ENCODE measurements around the gene PPP2R2C. TPM values are rescaled to one million over a fixed set of nuclear protein-coding genes. Genes with fewer than 3 reads are reported as not detected.

The PPP2R2C gene
- total RNA-seq, 6 experiments from 2014 or later, result 0.12 to 0.27 TPM; not detected in 4

- Histone ChIP-seq H3K36me3 (no peaks in the 10 kb centered on the region), H3K4me3 (no peak overlapping the region), H3K27me3 (no peaks in the 10 kb centered on the region), H3K4me1 (no peaks in the 10 kb centered on the region), H3K9me3 (no peaks in the 10 kb centered on the region), H3K27ac (no peak overlapping the region)
- TF ChIP-seq, protein P1, sequence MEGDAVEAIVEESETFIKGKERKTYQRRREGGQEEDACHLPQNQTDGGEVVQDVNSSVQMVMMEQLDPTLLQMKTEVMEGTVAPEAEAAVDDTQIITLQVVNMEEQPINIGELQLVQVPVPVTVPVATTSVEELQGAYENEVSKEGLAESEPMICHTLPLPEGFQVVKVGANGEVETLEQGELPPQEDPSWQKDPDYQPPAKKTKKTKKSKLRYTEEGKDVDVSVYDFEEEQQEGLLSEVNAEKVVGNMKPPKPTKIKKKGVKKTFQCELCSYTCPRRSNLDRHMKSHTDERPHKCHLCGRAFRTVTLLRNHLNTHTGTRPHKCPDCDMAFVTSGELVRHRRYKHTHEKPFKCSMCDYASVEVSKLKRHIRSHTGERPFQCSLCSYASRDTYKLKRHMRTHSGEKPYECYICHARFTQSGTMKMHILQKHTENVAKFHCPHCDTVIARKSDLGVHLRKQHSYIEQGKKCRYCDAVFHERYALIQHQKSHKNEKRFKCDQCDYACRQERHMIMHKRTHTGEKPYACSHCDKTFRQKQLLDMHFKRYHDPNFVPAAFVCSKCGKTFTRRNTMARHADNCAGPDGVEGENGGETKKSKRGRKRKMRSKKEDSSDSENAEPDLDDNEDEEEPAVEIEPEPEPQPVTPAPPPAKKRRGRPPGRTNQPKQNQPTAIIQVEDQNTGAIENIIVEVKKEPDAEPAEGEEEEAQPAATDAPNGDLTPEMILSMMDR (IDR thresholded peaks at IDR 0.05), result no peak
- no peak for TF ChIP-seq POLR2A (IDR thresholded peaks at IDR 0.05)
- WGBS (ENCODE audit: insufficient coverage, low coverage, low lambda C conversion rate, missing lambda C conversion rate), result no CpG with 5 or more reads among the region's 6 CpGs
- intact Hi-C loops (cut with DNase I), result no loop called here
- no peak for DNase-seq
- no peak for ATAC-seq
Observed at GRCh38 chr4:6409381-6409780, 63.0 kb downstream of the PPP2R2C start.

GRCh38 chr4:6408263-6408662 is 64.2 kb downstream of the PPP2R2C start:
- H3K4me3 ChIP-seq, result no peak overlapping the region
- 31% methylated on average over 2 of the region's 4 CpGs for WGBS (ENCODE audit: insufficient coverage, low coverage, low lambda C conversion rate, missing lambda C conversion rate)
- no peaks in the 10 kb centered on the region for H3K36me3 ChIP-seq
- H3K27ac ChIP-seq, result no peak overlapping the region
- H3K4me1 ChIP-seq, result no peaks in the 10 kb centered on the region
- intact Hi-C loops (cut with DNase I), result no loop called here
- H3K9me3 ChIP-seq, result no peaks in the 10 kb centered on the region
- no peak for ATAC-seq
- DNase-seq, result no peak
- TF ChIP-seq POLR2A (IDR thresholded peaks at IDR 0.05), result no peak
- TF ChIP-seq, protein P1 (IDR thresholded peaks at IDR 0.05), result no peak
- no peaks in the 10 kb centered on the region for H3K27me3 ChIP-seq

DNA sequence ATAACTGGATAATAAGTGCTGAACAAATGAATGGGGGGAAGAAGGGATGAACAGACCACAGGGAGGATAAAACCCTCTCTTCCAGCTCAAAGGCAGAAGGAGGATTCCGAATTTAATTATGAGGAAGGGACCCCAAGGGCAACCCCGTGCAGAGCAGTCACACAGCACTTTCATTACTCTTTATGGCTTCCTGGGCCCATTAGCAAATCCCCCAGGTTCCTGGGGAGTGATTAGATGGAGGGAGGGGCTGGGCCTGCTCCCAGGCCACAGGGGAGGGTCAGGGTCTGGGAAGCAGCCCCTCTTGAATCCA is 67.1 kb downstream of the PPP2R2C start:
- H3K4me1 ChIP-seq, result no peaks in the 10 kb centered on the region
- no peaks in the 10 kb centered on the region for H3K9me3 ChIP-seq
- DNase-seq (no peak), ATAC-seq (no peak)
- no peaks in the 10 kb centered on the region for H3K36me3 ChIP-seq
- no peak for TF ChIP-seq POLR2A (IDR thresholded peaks at IDR 0.05)
- TF ChIP-seq, protein P1 (IDR thresholded peaks at IDR 0.05), result no peak
- no peak overlapping the region for H3K27ac ChIP-seq
- WGBS (ENCODE audit: insufficient coverage, low coverage, low lambda C conversion rate, missing lambda C conversion rate), result 11% methylated on average over 2 of the region's 2 CpGs
- no peaks in the 10 kb centered on the region for H3K27me3 ChIP-seq
- intact Hi-C loops (cut with DNase I), result no loop called here
- H3K4me3 ChIP-seq, result no peak overlapping the region

DNA sequence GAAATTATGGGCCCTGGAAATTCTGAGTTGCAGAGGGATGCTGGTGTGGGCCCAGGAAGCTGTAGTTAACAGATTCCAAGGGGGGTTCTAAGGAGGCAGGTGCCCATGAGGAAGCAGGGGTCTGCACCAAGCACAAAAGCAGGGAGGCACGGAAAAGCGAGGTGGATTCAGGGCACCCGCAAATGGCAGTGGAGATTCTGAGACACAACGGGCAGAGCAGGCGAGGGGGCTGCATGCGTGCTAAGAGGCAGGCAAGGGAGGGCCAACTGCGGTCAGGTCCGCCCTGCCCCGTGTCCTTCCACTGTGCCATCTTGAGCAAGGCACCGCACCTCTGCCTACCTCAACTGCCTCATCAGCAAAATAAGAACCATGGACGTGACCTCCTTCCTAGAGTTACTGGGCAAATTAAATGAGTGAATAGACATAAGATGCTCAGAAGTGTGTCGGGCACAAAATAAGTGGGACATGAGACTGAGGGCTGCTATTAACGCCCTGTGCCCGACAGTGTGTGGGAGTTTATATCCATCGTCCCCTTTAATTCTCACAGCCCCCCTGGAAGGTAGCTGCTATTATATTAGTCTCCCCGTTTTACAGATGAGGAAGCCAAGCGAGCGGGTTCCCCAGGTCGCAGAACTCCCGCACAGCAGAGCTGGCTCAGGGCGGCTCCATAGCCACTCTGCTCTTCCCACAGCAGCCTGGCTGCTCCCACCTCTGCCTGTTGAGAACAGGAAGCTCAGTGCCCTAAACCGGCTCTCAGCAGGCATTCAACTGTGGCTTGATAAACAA is 67.6 kb downstream of the PPP2R2C start:
- ATAC-seq, result no peak
- no peak overlapping the region for H3K27ac ChIP-seq
- H3K4me1 ChIP-seq, result no peaks in the 10 kb centered on the region
- H3K9me3 ChIP-seq, result no peaks in the 10 kb centered on the region
- no peak overlapping the region for H3K4me3 ChIP-seq
- WGBS (ENCODE audit: insufficient coverage, low coverage, low lambda C conversion rate, missing lambda C conversion rate), result 60% methylated on average over 6 of the region's 22 CpGs
- H3K27me3 ChIP-seq, result no peaks in the 10 kb centered on the region
- intact Hi-C loops (cut with DNase I), result no loop called here
- no peaks in the 10 kb centered on the region for H3K36me3 ChIP-seq
- no peak for TF ChIP-seq POLR2A (IDR thresholded peaks at IDR 0.05)
- TF ChIP-seq, protein P1 (IDR thresholded peaks at IDR 0.05), result no peak
- DNase-seq, result no peak

GRCh38 chr4:6403400-6403685 is 69.1 kb downstream of the PPP2R2C start:
- ATAC-seq, result no peak
- TF ChIP-seq POLR2A (IDR thresholded peaks at IDR 0.05), result no peak
- TF ChIP-seq, protein P1 (IDR thresholded peaks at IDR 0.05), result no peak
- DNase-seq, result no peak

More at GRCh38 chr4:6403400-6403685, 69.1 kb downstream of the PPP2R2C start:
- WGBS (ENCODE audit: insufficient coverage, low coverage, low lambda C conversion rate, missing lambda C conversion rate), result 8% methylated on average over 7 of the region's 7 CpGs
- H3K27ac ChIP-seq, result no peak overlapping the region
- no peaks in the 10 kb centered on the region for H3K36me3 ChIP-seq
- no peak overlapping the region for H3K4me3 ChIP-seq
- no peaks in the 10 kb centered on the region for H3K27me3 ChIP-seq
- intact Hi-C loops (cut with DNase I), result no loop called here
- H3K9me3 ChIP-seq, result no peaks in the 10 kb centered on the region
- H3K4me1 ChIP-seq, result no peaks in the 10 kb centered on the region

All from right lobe of liver (tissue), 6 donors.